Neural progenitor cell (in vitro differentiated cells): ENCODE measurements around the gene PCTP. TPM values are rescaled to one million over a fixed set of nuclear protein-coding genes. Genes with fewer than 3 reads are reported as not detected.

Experiments used
- DNase-seq: peaks from one replicate; pipeline ENCODE4 v3.0.0-alpha.2; 2016; ENCODE audit warnings: low spot score
- H2AFZ ChIP-seq: fragments of 200-600 bp; sonication (generic); replicated peaks from 2 replicates; pipeline ENCODE4 v1.6.1; 2016; ENCODE audit warnings: antibody characterized with exemption
- H3F3A ChIP-seq: fragments of 200-600 bp; sonication (generic); 2 replicates; pipeline ENCODE4 v1.6.1; 2016; ENCODE audit warnings: antibody characterized with exemption, low read depth
- H3K27ac ChIP-seq: fragments of 200-600 bp; sonication (generic); 2 replicates; pipeline ENCODE4 v1.5.1; 2016; ENCODE audit warnings: mild to moderate bottlenecking
- H3K27me3 ChIP-seq: fragments of 200-600 bp; sonication (generic); 2 replicates; pipeline ENCODE4 v1.6.1; 2016; ENCODE audit warnings: mild to moderate bottlenecking, moderate library complexity
- H3K36me3 ChIP-seq: fragments of 200-600 bp; sonication (generic); 2 replicates; pipeline ENCODE4 v1.5.1; 2016
- H3K4me1 ChIP-seq: fragments of 200-600 bp; sonication (generic); 2 replicates; pipeline ENCODE4 v1.6.1; 2016; ENCODE audit warnings: mixed run types
- H3K4me2 ChIP-seq: fragments of 200-600 bp; sonication (generic); 2 replicates; pipeline ENCODE4 v1.6.1; 2016
- H3K4me3 ChIP-seq: fragments of 200-600 bp; sonication (generic); 2 replicates; pipeline ENCODE4 v1.5.1; 2016
- H3K79me2 ChIP-seq: fragments of 200-600 bp; sonication (generic); 2 replicates; pipeline ENCODE4 v1.6.1; 2016; ENCODE audit warnings: low read depth
- H3K9ac ChIP-seq: fragments of 200-600 bp; sonication (generic); 2 replicates; pipeline ENCODE4 v1.6.1; 2016
- H3K9me3 ChIP-seq: fragments of 200-600 bp; sonication (generic); 2 replicates; pipeline ENCODE4 v1.5.1; 2016; ENCODE audit warnings: low read depth
- H4K20me1 ChIP-seq: fragments of 200-600 bp; sonication (generic); 2 replicates; pipeline ENCODE4 v1.6.1; 2016; ENCODE audit warnings: low read depth
- H3K27ac Mint-ChIP-seq: 3 replicates; pipeline ENCODE4 v1.8.0; 2021; ENCODE audit warnings: mixed read lengths
- H3K27me3 Mint-ChIP-seq: 2 replicates; pipeline ENCODE4 v1.8.0; 2022; ENCODE audit warnings: low read depth, mild to moderate bottlenecking, inconsistent platforms, moderate library complexity, mixed read lengths; ENCODE audit not compliant: insufficient read depth
- H3K36me3 Mint-ChIP-seq: 3 replicates; pipeline ENCODE4 v1.8.0; 2021; ENCODE audit warnings: mixed read lengths
- H3K4me1 Mint-ChIP-seq: 3 replicates; pipeline ENCODE4 v1.8.0; 2021; ENCODE audit warnings: mixed read lengths
- H3K4me3 Mint-ChIP-seq: 3 replicates; pipeline ENCODE4 v1.8.0; 2021; ENCODE audit warnings: mild to moderate bottlenecking, moderate library complexity, mixed read lengths
- H3K9me3 Mint-ChIP-seq: 3 replicates; pipeline ENCODE4 v1.8.0; 2020; ENCODE audit warnings: mixed read lengths
- CTCF ChIP-seq: fragments of 200-600 bp; sonication (generic); IDR thresholded peaks from 2 replicates; pipeline ENCODE4 v1.5.1; 2017; ENCODE audit warnings: antibody characterized with exemption, mild to moderate bottlenecking
- EZH2 ChIP-seq: fragments of 200-600 bp; sonication (generic); IDR thresholded peaks from 2 replicates; pipeline ENCODE4 v1.6.1; 2017; ENCODE audit warnings: antibody characterized with exemption, mild to moderate bottlenecking, moderate library complexity
- EZH2phosphoT487 ChIP-seq: fragments of 200-600 bp; sonication (generic); IDR thresholded peaks from 2 replicates; pipeline ENCODE4 v1.6.1; 2017; ENCODE audit warnings: antibody characterized with exemption
- total RNA-seq: library from RNA; depleted of rRNA; stranded (reverse); fragments of >200 nt; gene quantifications from 2 replicates; pipeline ENCODE4 v1.2.3, GENCODE V29; 2015; ENCODE audit warnings: low replicate concordance

Gene PCTP
- total RNA-seq, 1 donor from 2014 or later: 26.5 TPM

- Mint-ChIP-seq H3K27ac (no peak overlapping the region), H3K27me3 (peaks cover 3% of the 10 kb centered on the region), H3K4me1 (no peaks in the 10 kb centered on the region), H3K4me3 (no peak overlapping the region), H3K36me3 (no peaks in the 10 kb centered on the region), H3K9me3 (no peaks in the 10 kb centered on the region)
- Histone ChIP-seq H3K4me1 (no peaks in the 10 kb centered on the region), H2AFZ (no peak overlapping the region), H3K79me2 (no peaks in the 10 kb centered on the region), H3K27me3 (no peaks in the 10 kb centered on the region), H3K4me2 (no peak overlapping the region), H3K4me3 (no peak overlapping the region), H3K9ac (no peak overlapping the region), H4K20me1 (no peaks in the 10 kb centered on the region), H3F3A (no peaks in the 10 kb centered on the region), H3K27ac (no peak overlapping the region), H3K36me3 (no peaks in the 10 kb centered on the region), H3K9me3 (no peaks in the 10 kb centered on the region)
- DNase-seq: no peak
- TF ChIP-seq EZH2phosphoT487: no peak
- no peak for TF ChIP-seq CTCF
- no peak for TF ChIP-seq EZH2
Measured at GRCh38 chr17:55784666-55785065, 33.8 kb downstream of the PCTP start.

- Histone ChIP-seq H3K27ac (no peak overlapping the region), H3K4me1 (no peaks in the 10 kb centered on the region), H3K9ac (no peak overlapping the region), H3K79me2 (no peaks in the 10 kb centered on the region), H3F3A (no peaks in the 10 kb centered on the region), H3K36me3 (no peaks in the 10 kb centered on the region), H3K4me2 (no peak overlapping the region), H4K20me1 (no peaks in the 10 kb centered on the region), H3K27me3 (no peaks in the 10 kb centered on the region), H3K9me3 (no peaks in the 10 kb centered on the region), H3K4me3 (no peak overlapping the region), H2AFZ (no peak overlapping the region)
- peaks cover 3% of the 10 kb centered on the region for H3K27me3 Mint-ChIP-seq
- no peak overlapping the region for H3K27ac Mint-ChIP-seq
- no peaks in the 10 kb centered on the region for H3K4me1 Mint-ChIP-seq
- TF ChIP-seq CTCF (no peak), EZH2 (no peak), EZH2phosphoT487 (no peak)
- no peaks in the 10 kb centered on the region for H3K9me3 Mint-ChIP-seq
- H3K36me3 Mint-ChIP-seq: no peaks in the 10 kb centered on the region
- no peak overlapping the region for H3K4me3 Mint-ChIP-seq
- DNase-seq: no peak
Measured at GRCh38 chr17:55785181-55785580, 34.3 kb downstream of the PCTP start.

- Histone ChIP-seq H3K27me3 (no peaks in the 10 kb centered on the region), H3F3A (peaks cover 9% of the 10 kb centered on the region), H3K9me3 (no peaks in the 10 kb centered on the region), H3K4me3 (no peak overlapping the region), H3K36me3 (no peaks in the 10 kb centered on the region), H3K9ac (no peak overlapping the region), H3K79me2 (no peaks in the 10 kb centered on the region), H4K20me1 (no peaks in the 10 kb centered on the region), H3K4me1 (peaks cover 22% of the 10 kb centered on the region), H3K4me2 (no peak overlapping the region), H2AFZ (no peak overlapping the region), H3K27ac (no peak overlapping the region)
- no peak for DNase-seq
- Mint-ChIP-seq H3K27me3 (no peaks in the 10 kb centered on the region), H3K27ac (no peak overlapping the region), H3K4me1 (peaks cover 4% of the 10 kb centered on the region), H3K9me3 (peaks cover 2% of the 10 kb centered on the region), H3K36me3 (no peaks in the 10 kb centered on the region), H3K4me3 (no peak overlapping the region)
- TF ChIP-seq EZH2: no peak
- no peak for TF ChIP-seq CTCF
- no peak for TF ChIP-seq EZH2phosphoT487
Measured at GRCh38 chr17:55793272-55793671, 42.4 kb downstream of the PCTP start.
